Measurements from ENCODE around the gene IFFO2. TPM values are rescaled to one million over a fixed set of nuclear protein-coding genes. Genes with fewer than 3 reads are reported as not detected.
A peak's percentile ranks its signal among the peaks of the same experiment; 100 is the strongest.

IFFO2 gene
- total RNA-seq, 2 donors from 2014 or later = 4.6 to 6.4 TPM

DNA sequence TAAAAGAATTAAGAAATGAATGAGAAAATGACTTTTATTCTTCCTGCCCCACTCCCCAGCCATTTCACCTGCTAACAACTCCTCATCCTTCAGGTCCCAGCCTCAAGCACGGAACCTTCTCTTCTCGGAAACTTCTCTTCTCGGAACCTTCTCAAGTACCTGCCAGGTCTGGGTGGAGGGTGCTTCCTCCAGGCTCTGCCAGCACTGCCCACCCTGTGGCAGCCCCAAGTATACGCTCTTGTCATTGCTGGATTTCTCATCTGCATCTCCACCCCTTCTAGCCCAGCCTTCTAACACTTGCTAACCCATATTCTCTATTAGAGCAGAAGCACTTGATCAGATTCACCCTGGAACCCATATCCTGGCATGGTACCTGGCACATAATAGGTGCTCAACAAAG, 3.9 kb upstream of the IFFO2 start:
- Histone ChIP-seq H3K27ac (ENCODE audit: low read depth, low read length) (no peak overlapping the region), H3K9me3 (ENCODE audit: control insufficient read depth, low read length) (no peaks in the 10 kb centered on the region), H3K9ac (ENCODE audit: extremely low read depth, low read length, poor library complexity, severe bottlenecking) (no peak overlapping the region), H3K27me3 (ENCODE audit: control insufficient read depth, insufficient read depth, low read length, poor library complexity, severe bottlenecking) (peaks cover 40% of the 10 kb centered on the region), H3K4me1 (ENCODE audit: control insufficient read depth, insufficient read depth, low read length) (no peaks in the 10 kb centered on the region), H3K4me3 (ENCODE audit: low read length) (no peak overlapping the region), H3K36me3 (ENCODE audit: control insufficient read depth, insufficient read depth, low read length) (no peaks in the 10 kb centered on the region)
- DNase-seq = peak; percentile 20
- Mint-ChIP-seq H3K9me3 (no peaks in the 10 kb centered on the region), H3K27ac (no peak overlapping the region), H3K36me3 (ENCODE audit: low read depth) (no peaks in the 10 kb centered on the region), H3K4me1 (peaks cover 8% of the 10 kb centered on the region), H3K27me3 (ENCODE audit: insufficient read depth) (peaks cover 36% of the 10 kb centered on the region), H3K4me3 (no peak overlapping the region)
- WGBS, 2 experiments (ENCODE audit: insufficient coverage in 1 of 2, insufficient read length in 1 of 2) = 89 to 91% methylated on average over 3 to 4 of the region's 4 CpGs
- TF ChIP-seq, protein P1, sequence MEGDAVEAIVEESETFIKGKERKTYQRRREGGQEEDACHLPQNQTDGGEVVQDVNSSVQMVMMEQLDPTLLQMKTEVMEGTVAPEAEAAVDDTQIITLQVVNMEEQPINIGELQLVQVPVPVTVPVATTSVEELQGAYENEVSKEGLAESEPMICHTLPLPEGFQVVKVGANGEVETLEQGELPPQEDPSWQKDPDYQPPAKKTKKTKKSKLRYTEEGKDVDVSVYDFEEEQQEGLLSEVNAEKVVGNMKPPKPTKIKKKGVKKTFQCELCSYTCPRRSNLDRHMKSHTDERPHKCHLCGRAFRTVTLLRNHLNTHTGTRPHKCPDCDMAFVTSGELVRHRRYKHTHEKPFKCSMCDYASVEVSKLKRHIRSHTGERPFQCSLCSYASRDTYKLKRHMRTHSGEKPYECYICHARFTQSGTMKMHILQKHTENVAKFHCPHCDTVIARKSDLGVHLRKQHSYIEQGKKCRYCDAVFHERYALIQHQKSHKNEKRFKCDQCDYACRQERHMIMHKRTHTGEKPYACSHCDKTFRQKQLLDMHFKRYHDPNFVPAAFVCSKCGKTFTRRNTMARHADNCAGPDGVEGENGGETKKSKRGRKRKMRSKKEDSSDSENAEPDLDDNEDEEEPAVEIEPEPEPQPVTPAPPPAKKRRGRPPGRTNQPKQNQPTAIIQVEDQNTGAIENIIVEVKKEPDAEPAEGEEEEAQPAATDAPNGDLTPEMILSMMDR (conservative IDR thresholded peaks at IDR 0.05) = no peak

DNA sequence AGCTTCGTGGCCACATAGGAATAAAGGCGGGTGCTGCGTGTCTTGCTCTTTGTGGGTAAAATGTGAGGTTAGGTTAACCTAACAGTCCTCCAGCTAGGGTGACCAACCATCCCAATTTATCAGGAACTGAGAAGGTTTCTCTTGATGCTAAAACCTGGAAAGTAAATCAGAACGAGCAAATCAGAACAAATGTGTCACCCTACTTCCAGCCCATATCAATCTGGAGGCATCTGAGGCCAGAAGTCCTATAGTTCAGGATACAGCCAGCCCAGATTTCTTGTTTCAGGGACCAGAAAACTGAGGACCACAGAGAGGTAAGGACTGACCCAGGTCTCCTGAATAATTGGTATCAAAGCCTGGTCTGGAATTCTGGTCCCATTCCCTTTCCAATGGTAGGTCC, 3.1 kb upstream of the IFFO2 start:
- TF ChIP-seq, protein P1 (conservative IDR thresholded peaks at IDR 0.05) = no peak
- peaks cover 3% of the 10 kb centered on the region for H3K4me1 ChIP-seq (ENCODE audit: control insufficient read depth, insufficient read depth, low read length)
- 87 to 98% methylated on average over 4 of the region's 4 CpGs for WGBS, 2 experiments (ENCODE audit: insufficient coverage in 1 of 2, insufficient read length in 1 of 2)
- no peak overlapping the region for H3K27ac Mint-ChIP-seq
- H3K9me3 ChIP-seq (ENCODE audit: control insufficient read depth, low read length) = no peaks in the 10 kb centered on the region
- H3K9me3 Mint-ChIP-seq = no peaks in the 10 kb centered on the region
- H3K4me1 Mint-ChIP-seq = peaks cover 14% of the 10 kb centered on the region
- H3K36me3 ChIP-seq (ENCODE audit: control insufficient read depth, insufficient read depth, low read length) = no peaks in the 10 kb centered on the region
- peaks cover 44% of the 10 kb centered on the region for H3K27me3 Mint-ChIP-seq (ENCODE audit: insufficient read depth)
- no peak overlapping the region for H3K9ac ChIP-seq (ENCODE audit: extremely low read depth, low read length, poor library complexity, severe bottlenecking)
- H3K36me3 Mint-ChIP-seq (ENCODE audit: low read depth) = no peaks in the 10 kb centered on the region
- H3K27me3 ChIP-seq (ENCODE audit: control insufficient read depth, insufficient read depth, low read length, poor library complexity, severe bottlenecking) = peaks cover 48% of the 10 kb centered on the region
- no peak overlapping the region for H3K4me3 ChIP-seq (ENCODE audit: low read length)
- no peak overlapping the region for H3K27ac ChIP-seq (ENCODE audit: low read depth, low read length)
- peak; percentile 39 for DNase-seq
- H3K4me3 Mint-ChIP-seq = no peak overlapping the region

DNA sequence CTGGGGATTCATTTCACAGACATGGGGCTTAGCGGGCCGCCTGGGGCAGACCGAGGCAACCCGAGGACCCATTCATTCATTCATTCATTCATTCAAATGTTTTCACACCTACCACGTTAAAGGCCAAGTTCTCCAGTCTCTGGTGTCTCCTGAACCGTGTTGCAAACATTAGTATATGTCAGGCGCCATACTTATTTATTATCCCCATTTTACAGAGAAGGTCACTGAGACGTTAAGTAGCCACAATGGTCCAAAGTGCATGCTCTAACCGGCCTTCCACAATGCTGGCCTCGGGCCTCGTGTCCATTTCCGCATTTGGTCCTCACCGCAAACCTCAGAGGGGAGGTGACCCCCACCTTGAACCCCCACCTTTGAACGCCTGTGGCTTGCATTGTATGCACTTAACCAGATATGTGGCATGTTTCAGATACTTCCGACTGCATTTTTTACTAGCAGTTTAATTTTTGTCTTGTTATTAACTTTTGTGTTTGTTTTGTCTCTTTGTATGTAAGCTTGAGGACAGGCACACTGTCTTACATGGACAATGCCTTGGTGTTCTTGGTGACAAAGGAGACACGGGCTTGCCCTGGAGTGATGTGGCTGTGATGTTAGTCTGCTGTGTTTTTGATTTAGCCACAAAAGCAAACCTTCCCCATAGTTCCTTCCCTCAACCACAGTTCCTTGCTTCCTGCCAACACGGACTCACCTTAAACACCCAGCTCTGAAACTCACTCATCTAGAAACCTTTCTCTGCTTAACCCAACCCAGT, 1.2 kb upstream of the IFFO2 start:
- no peaks in the 10 kb centered on the region for H3K36me3 Mint-ChIP-seq (ENCODE audit: low read depth)
- no peak for DNase-seq
- 77 to 87% methylated on average over 16 to 17 of the region's 17 CpGs for WGBS, 2 experiments (ENCODE audit: insufficient coverage in 1 of 2, insufficient read length in 1 of 2)
- H3K27me3 ChIP-seq (ENCODE audit: control insufficient read depth, insufficient read depth, low read length, poor library complexity, severe bottlenecking) = peaks cover 48% of the 10 kb centered on the region
- H3K4me1 Mint-ChIP-seq = peaks cover 20% of the 10 kb centered on the region
- peak overlapping the region; percentile 66 for H3K4me3 Mint-ChIP-seq
- TF ChIP-seq, protein P1 (conservative IDR thresholded peaks at IDR 0.05) = no peak
- H3K36me3 ChIP-seq (ENCODE audit: control insufficient read depth, insufficient read depth, low read length) = no peaks in the 10 kb centered on the region
- no peak overlapping the region for H3K9ac ChIP-seq (ENCODE audit: extremely low read depth, low read length, poor library complexity, severe bottlenecking)
- peaks cover 53% of the 10 kb centered on the region for H3K27me3 Mint-ChIP-seq (ENCODE audit: insufficient read depth)
- H3K9me3 ChIP-seq (ENCODE audit: control insufficient read depth, low read length) = no peaks in the 10 kb centered on the region
- no peaks in the 10 kb centered on the region for H3K9me3 Mint-ChIP-seq
- no peak overlapping the region for H3K27ac ChIP-seq (ENCODE audit: low read depth, low read length)
- peak overlapping the region; percentile 82 for H3K4me3 ChIP-seq (ENCODE audit: low read length)
- no peak overlapping the region for H3K27ac Mint-ChIP-seq
- peaks cover 5% of the 10 kb centered on the region for H3K4me1 ChIP-seq (ENCODE audit: control insufficient read depth, insufficient read depth, low read length)

Measured in endodermal cell (in vitro differentiated cells).